ACC112 (cell line): ENCODE measurements around the gene TNIK.
"Not testable (repeated sequence)": the region's sequence is repeated elsewhere in the genome, so short reads cannot be mapped to it uniquely, and the experiment has no call there.

Experiments used
- H2AFZ ChIP-seq: fragments of 200-600 bp; sonication (generic); one replicate; pipeline ENCODE4 v1.6.0; 2017; ENCODE audit warnings: antibody characterized with exemption, low read length; ENCODE audit not compliant: unreplicated experiment
- H3K27ac ChIP-seq: fragments of 200-600 bp; sonication (generic); 2 replicates; pipeline ENCODE4 v1.5.1; 2014; ENCODE audit warnings: low read depth, mild to moderate bottlenecking, antibody characterized with exemption, low read length, moderate library complexity
- H3K27me3 ChIP-seq: fragments of 200-600 bp; sonication (generic); 2 replicates; pipeline ENCODE4 v1.6.1; 2014; ENCODE audit warnings: mild to moderate bottlenecking, antibody characterized with exemption, low read length, moderate library complexity, mixed read lengths; ENCODE audit not compliant: insufficient read depth
- H3K36me3 ChIP-seq: fragments of 200-600 bp; sonication (generic); 2 replicates; pipeline ENCODE4 v1.6.1; 2016; ENCODE audit warnings: mild to moderate bottlenecking, antibody characterized with exemption, low read length, moderate library complexity, mixed read lengths; ENCODE audit not compliant: insufficient read depth
- H3K4me1 ChIP-seq: fragments of 200-600 bp; sonication (generic); one replicate; pipeline ENCODE4 v1.6.1; 2016; ENCODE audit warnings: low read length, mixed read lengths; ENCODE audit not compliant: insufficient read depth, unreplicated experiment, control insufficient read depth
- H3K4me3 ChIP-seq: fragments of 200-600 bp; sonication (generic); 2 replicates; pipeline ENCODE4 v1.5.1; 2014; ENCODE audit warnings: mild to moderate bottlenecking, low read depth, low read length
- H3K79me2 ChIP-seq: fragments of 200-600 bp; sonication (generic); one replicate; pipeline ENCODE4 v1.6.0; 2016; ENCODE audit warnings: low read length; ENCODE audit not compliant: control insufficient read depth, unreplicated experiment, insufficient read depth

The TNIK gene

GRCh38 chr3:171315101-171315500 is 145.1 kb downstream of the TNIK start:
- no peaks in the 10 kb centered on the region for H3K27me3 ChIP-seq
- no peaks in the 10 kb centered on the region for H3K36me3 ChIP-seq
- H3K79me2 ChIP-seq, result no peaks in the 10 kb centered on the region
- no peak overlapping the region for H3K27ac ChIP-seq
- no peak overlapping the region for H2AFZ ChIP-seq
- no peak overlapping the region for H3K4me3 ChIP-seq
- H3K4me1 ChIP-seq, result peaks cover 11% of the 10 kb centered on the region

- Histone ChIP-seq H3K27ac (no peak overlapping the region), H3K4me1 (peaks cover 11% of the 10 kb centered on the region), H3K27me3 (no peaks in the 10 kb centered on the region), H3K36me3 (no peaks in the 10 kb centered on the region), H3K4me3 (no peak overlapping the region), H2AFZ (no peak overlapping the region), H3K79me2 (no peaks in the 10 kb centered on the region)
Observed at GRCh38 chr3:171314341-171314740, 145.9 kb downstream of the TNIK start.

- Histone ChIP-seq H3K27me3 (no peaks in the 10 kb centered on the region), H3K4me1 (peaks cover 11% of the 10 kb centered on the region), H3K4me3 (no peak overlapping the region), H3K27ac (no peak overlapping the region), H2AFZ (no peak overlapping the region), H3K36me3 (no peaks in the 10 kb centered on the region), H3K79me2 (no peaks in the 10 kb centered on the region)
Observed at GRCh38 chr3:171313702-171314101, 146.5 kb downstream of the TNIK start.

- H3K4me1 ChIP-seq, result peaks cover 11% of the 10 kb centered on the region
- H3K79me2 ChIP-seq, result peaks cover 5% of the 10 kb centered on the region
- H3K36me3 ChIP-seq, result no peaks in the 10 kb centered on the region
- no peak overlapping the region for H3K4me3 ChIP-seq
- H3K27me3 ChIP-seq, result no peaks in the 10 kb centered on the region
- H2AFZ ChIP-seq, result no peak overlapping the region
- no peak overlapping the region for H3K27ac ChIP-seq
Observed at GRCh38 chr3:171312741-171313140, 147.5 kb downstream of the TNIK start.

GRCh38 chr3:171311784-171312183 is 148.4 kb downstream of the TNIK start:
- Histone ChIP-seq H3K27me3 (no peaks in the 10 kb centered on the region), H3K27ac (no peak overlapping the region), H3K36me3 (no peaks in the 10 kb centered on the region), H3K79me2 (peaks cover 10% of the 10 kb centered on the region), H2AFZ (no peak overlapping the region), H3K4me1 (peaks cover 14% of the 10 kb centered on the region), H3K4me3 (no peak overlapping the region)

GRCh38 chr3:171309906-171310359 is 150.3 kb downstream of the TNIK start:
- Histone ChIP-seq H3K36me3 (no peaks in the 10 kb centered on the region), H3K79me2 (peaks cover 10% of the 10 kb centered on the region), H3K27me3 (no peaks in the 10 kb centered on the region), H3K4me1 (peaks cover 19% of the 10 kb centered on the region), H3K27ac (no peak overlapping the region), H2AFZ (no peak overlapping the region), H3K4me3 (no peak overlapping the region)

- Histone ChIP-seq H3K36me3 (no peaks in the 10 kb centered on the region), H3K27me3 (no peaks in the 10 kb centered on the region), H3K4me3 (no peak overlapping the region), H3K79me2 (peaks cover 10% of the 10 kb centered on the region), H2AFZ (no peak overlapping the region), H3K4me1 (peaks cover 19% of the 10 kb centered on the region), H3K27ac (no peak overlapping the region)
Observed at GRCh38 chr3:171307988-171308387, 152.2 kb downstream of the TNIK start.

GRCh38 chr3:171307046-171307585 is 153.1 kb downstream of the TNIK start:
- Histone ChIP-seq H2AFZ (peak overlapping the region; percentile 58), H3K4me1 (peaks cover 19% of the 10 kb centered on the region), H3K4me3 (peak overlapping the region; percentile 18; the same call in 1 of the 2 replicates), H3K27me3 (no peaks in the 10 kb centered on the region), H3K27ac (peak overlapping the region; percentile 91), H3K36me3 (no peaks in the 10 kb centered on the region), H3K79me2 (peaks cover 10% of the 10 kb centered on the region)

GRCh38 chr3:171306631-171307030 is 153.6 kb downstream of the TNIK start:
- Histone ChIP-seq H2AFZ (peak overlapping the region; percentile 58), H3K36me3 (no peaks in the 10 kb centered on the region), H3K4me1 (peaks cover 19% of the 10 kb centered on the region), H3K4me3 (peak overlapping the region; percentile 18), H3K79me2 (peaks cover 10% of the 10 kb centered on the region), H3K27ac (peak overlapping the region; percentile 91), H3K27me3 (no peaks in the 10 kb centered on the region)

GRCh38 chr3:171305823-171306222 is 154.4 kb downstream of the TNIK start:
- Histone ChIP-seq H3K27ac (peak overlapping the region; percentile 91), H3K4me1 (peaks cover 19% of the 10 kb centered on the region)
- not testable (repeated sequence) for H2AFZ ChIP-seq, H3K27me3 ChIP-seq, H3K79me2 ChIP-seq, H3K4me3 ChIP-seq, H3K36me3 ChIP-seq

- H3K4me3 ChIP-seq, H3K79me2 ChIP-seq, H2AFZ ChIP-seq, H3K36me3 ChIP-seq, H3K27ac ChIP-seq, H3K27me3 ChIP-seq: not testable (repeated sequence)
- H3K4me1 ChIP-seq, result peaks cover 13% of the 10 kb centered on the region
Observed at GRCh38 chr3:171304498-171304897, 155.7 kb downstream of the TNIK start.
